GM10266 (cell line): ENCODE data around the gene KIAA0825.
"Not testable (repeated sequence)": the region's sequence is repeated elsewhere in the genome, so short reads cannot be mapped to it uniquely, and the experiment has no call there.

Experiments
- DNase-seq: peaks from one replicate; pipeline ENCODE4 v3.0.0; 2012; ENCODE audit errors: extremely low spot score
- TF ChIP-seq, protein P1 (sequence below): IDR thresholded peaks from 2 replicates; pipeline ENCODE4 v1.5.1; 2012; ENCODE audit warnings: mild to moderate bottlenecking, low read depth; ENCODE audit not compliant: control insufficient read depth, insufficient read depth; ENCODE audit errors: missing control alignments

Gene KIAA0825

DNA sequence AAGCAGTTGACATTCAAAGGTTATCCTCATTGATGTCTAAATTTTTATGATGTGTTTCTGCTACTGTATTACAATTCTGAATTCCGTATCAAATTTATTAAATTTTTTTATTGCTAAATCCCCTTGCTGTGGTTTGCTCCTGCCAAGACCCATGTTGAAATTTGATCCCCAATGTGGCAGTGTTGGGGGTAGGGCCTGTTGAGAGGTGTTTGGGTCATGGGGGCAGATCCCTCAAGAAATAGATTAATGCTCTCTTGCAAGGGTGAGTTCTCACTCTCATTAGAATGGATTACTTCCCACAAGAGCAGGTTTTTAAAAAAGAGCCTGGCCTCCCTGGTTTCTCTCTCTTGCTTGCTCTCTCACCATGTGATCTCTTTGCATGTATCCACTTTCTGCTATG lies 442.5 kb downstream of the KIAA0825 start:
- TF ChIP-seq, protein P1, sequence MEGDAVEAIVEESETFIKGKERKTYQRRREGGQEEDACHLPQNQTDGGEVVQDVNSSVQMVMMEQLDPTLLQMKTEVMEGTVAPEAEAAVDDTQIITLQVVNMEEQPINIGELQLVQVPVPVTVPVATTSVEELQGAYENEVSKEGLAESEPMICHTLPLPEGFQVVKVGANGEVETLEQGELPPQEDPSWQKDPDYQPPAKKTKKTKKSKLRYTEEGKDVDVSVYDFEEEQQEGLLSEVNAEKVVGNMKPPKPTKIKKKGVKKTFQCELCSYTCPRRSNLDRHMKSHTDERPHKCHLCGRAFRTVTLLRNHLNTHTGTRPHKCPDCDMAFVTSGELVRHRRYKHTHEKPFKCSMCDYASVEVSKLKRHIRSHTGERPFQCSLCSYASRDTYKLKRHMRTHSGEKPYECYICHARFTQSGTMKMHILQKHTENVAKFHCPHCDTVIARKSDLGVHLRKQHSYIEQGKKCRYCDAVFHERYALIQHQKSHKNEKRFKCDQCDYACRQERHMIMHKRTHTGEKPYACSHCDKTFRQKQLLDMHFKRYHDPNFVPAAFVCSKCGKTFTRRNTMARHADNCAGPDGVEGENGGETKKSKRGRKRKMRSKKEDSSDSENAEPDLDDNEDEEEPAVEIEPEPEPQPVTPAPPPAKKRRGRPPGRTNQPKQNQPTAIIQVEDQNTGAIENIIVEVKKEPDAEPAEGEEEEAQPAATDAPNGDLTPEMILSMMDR = no peak
- DNase-seq = no peak

DNA sequence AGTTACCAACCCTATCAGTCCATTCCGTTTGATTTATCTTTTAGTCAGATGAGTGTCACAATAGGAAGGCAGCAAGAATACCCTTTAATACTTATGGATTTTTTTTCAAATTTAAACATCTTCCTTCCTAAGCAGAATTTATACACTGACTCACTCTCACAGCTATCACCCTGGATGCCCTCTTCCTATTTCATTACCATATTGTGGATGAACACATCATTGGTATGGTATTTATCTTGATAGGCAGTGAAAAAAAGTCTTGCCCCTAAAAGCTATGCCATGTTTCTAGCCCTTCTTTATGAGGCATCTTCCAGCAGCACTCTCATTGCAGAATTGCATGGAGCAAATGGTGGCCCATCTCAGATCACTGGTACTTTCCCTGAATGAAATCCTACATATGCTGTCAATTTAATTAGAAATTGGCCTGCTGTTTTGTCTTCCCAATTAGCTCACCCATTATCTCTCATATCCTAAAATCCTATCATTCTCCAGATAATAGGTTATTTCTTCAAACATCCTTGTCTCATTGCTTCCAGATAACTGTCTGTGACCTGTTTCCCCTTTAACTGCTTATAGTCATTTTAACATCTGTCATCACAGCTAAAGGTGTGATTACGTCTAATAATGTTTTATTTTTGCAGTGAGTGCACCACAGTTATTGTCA lies 443.5 kb downstream of the KIAA0825 start:
- DNase-seq = no peak
- TF ChIP-seq, protein P1 = no peak

DNA sequence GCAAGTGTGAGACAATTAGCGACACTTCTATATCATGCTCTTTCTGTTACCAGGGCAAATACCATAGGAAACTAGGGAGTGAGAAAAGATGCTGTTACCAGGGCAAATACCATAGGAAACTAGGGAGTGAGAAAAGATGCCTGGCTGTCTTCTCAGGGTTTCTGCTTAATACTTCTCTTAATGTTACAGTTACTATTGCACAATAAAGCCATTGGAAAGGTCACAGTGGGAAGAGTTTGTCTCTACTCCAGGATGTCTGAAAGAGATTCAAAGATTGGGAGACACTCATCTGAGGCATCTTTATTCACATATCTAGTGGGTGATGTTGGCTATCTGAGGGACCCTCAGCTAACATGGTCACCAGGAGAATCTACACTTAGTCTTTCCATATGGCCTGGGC lies 445.3 kb downstream of the KIAA0825 start:
- no peak for DNase-seq
- TF ChIP-seq, protein P1 = no peak

DNA sequence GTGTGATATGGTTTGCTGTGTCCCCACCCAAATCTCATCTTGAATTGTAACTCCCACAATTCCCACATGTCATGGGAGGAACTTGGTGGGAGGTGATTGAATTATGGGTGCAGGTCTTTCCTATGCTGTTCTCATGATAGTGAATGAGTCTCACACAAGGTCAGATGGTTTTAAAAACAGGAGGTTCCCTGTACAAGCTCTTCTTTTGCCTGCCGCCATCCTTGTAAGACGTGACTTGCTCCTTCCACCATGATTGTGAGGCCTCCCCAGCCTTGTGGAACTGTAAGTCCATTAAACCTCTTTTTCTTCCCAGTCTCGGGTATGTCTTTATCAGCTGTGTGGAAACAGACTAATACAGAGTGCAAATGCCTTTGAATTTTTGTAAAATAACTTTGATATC lies 447.3 kb downstream of the KIAA0825 start:
- DNase-seq = not testable (repeated sequence)

DNA sequence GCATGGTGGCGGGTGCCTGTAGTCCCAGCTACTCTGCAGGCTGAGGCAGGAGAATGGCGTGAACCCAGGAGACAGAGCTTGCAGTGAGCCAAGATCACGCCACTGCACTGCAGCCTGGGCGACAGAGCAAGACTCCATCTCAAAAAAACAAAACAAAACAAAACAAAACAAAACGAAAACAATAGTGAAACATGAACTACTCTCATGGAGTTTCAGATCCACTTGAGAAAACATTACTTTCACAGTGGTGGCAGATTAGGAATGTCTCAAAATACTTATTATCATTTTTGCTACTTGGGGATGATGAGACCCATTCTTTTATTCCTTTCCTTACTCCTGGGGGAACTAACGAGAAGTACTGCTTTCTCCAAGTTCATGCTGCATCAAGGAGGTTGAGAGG lies 448.2 kb downstream of the KIAA0825 start:
- DNase-seq = not testable (repeated sequence)

DNA sequence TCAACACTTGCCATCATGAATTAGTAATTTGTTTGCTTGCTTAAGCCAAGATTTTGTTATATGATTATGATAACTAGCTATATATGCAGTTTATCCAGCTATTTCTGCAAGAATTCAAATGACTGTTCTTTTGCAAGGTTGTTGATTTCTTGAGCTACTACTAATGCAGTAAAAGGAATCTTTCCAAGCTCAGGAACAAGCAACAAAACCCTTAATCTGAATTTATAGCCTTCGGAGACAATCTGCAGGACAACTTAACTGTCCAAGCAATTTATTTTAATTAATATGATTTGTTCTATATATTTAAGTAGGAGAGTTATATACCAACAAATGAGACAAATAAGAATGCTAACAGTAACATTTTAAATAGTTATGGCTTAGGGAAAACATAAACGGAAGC lies 450.3 kb downstream of the KIAA0825 start:
- TF ChIP-seq, protein P1 = no peak
- no peak for DNase-seq

DNA sequence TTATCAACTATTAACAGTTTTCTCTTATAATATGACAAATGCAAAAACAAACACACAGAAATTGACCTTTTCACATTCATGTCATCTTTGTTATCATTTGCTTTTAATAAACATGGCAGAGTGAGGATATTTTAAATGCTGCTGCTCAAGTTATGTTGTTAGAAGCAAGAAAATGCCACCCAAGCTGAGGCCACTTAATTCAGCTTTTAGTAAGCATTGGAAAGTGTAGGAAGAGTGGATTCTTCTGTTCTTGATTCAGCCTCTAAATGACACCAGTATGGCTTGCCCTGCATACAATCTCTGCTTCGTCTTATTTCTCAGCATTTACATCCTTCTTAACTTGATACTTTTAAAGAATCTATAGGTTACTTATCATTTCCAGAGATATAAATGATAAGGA lies 456.6 kb downstream of the KIAA0825 start:
- DNase-seq = no peak
- TF ChIP-seq, protein P1 = no peak

DNA sequence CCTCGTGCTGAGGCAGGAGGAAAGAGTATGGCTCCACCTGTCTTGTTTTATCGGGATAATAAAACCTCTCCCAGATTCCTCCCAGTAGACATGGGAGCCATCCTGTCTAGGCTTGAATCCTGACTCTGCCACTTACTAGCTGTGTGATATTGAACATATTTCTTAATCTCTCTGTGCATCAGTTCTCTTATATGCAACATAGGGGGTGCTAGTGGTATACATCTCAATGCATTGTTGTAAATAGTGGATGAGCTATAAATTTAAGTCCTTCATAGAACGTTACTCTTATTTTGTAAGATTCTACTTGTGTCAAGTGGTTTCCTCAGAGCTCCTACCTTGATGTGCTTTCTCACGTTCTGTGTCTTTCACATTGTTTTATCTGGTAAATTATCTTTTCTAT lies 459.3 kb downstream of the KIAA0825 start:
- DNase-seq = no peak
- TF ChIP-seq, protein P1 = no peak
